ENCODE data around the gene GLYR1. TPM values are rescaled to one million over a fixed set of nuclear protein-coding genes. Genes with fewer than 3 reads are reported as not detected.

The GLYR1 gene
- total and polyA plus RNA-seq, 2 experiments from 2014 or later, result 46.5 to 56.9 TPM

GRCh38 chr16:4777339-4778049, 69.6 kb downstream of the GLYR1 start:
- Histone ChIP-seq H3K9me2 (replicated peaks; ENCODE audit: insufficient read depth) (no peaks in the 10 kb centered on the region), H3K4me1 (ENCODE audit: insufficient read depth) (no peaks in the 10 kb centered on the region), H3K27ac (no peak overlapping the region), H3K4me3 (no peak overlapping the region), H4K20me1 (ENCODE audit: insufficient read depth, poor library complexity, severe bottlenecking) (no peaks in the 10 kb centered on the region), H2AFZ (no peak overlapping the region), H3K9me3 (ENCODE audit: low read depth) (no peaks in the 10 kb centered on the region), H3K4me2 (no peak overlapping the region), H3K79me2 (no peaks in the 10 kb centered on the region), H3K36me3 (replicated peaks; ENCODE audit: insufficient read depth, low read depth) (no peaks in the 10 kb centered on the region), H3K27me3 (no peaks in the 10 kb centered on the region)
- 93% methylated on average over 17 of the region's 17 CpGs for WGBS (ENCODE audit: low lambda C conversion rate, missing lambda C conversion rate)
- TF ChIP-seq EZH2phosphoT487 (IDR thresholded peaks at IDR 0.05; ENCODE audit: low read depth, severe bottlenecking, unreplicated experiment) (no peak), CTCF (IDR thresholded peaks at IDR 0.05; ENCODE audit: poor library complexity) (no peak), EZH2 (IDR thresholded peaks at IDR 0.05; ENCODE audit: borderline replicate concordance) (no peak)
- DNase-seq (ENCODE audit: low spot score), result no peak

GRCh38 chr16:4776141-4776705, 70.9 kb downstream of the GLYR1 start:
- H3K36me3 ChIP-seq (replicated peaks; ENCODE audit: insufficient read depth, low read depth), result no peaks in the 10 kb centered on the region
- DNase-seq (ENCODE audit: low spot score), result no peak
- H3K9me2 ChIP-seq (replicated peaks; ENCODE audit: insufficient read depth), result no peaks in the 10 kb centered on the region
- no peak overlapping the region for H3K4me2 ChIP-seq
- H3K9me3 ChIP-seq (ENCODE audit: low read depth), result no peaks in the 10 kb centered on the region
- no peaks in the 10 kb centered on the region for H4K20me1 ChIP-seq (ENCODE audit: insufficient read depth, poor library complexity, severe bottlenecking)
- H3K27ac ChIP-seq, result no peak overlapping the region
- TF ChIP-seq EZH2phosphoT487 (IDR thresholded peaks at IDR 0.05; ENCODE audit: low read depth, severe bottlenecking, unreplicated experiment) (no peak), CTCF (IDR thresholded peaks at IDR 0.05; ENCODE audit: poor library complexity) (no peak), EZH2 (IDR thresholded peaks at IDR 0.05; ENCODE audit: borderline replicate concordance) (no peak)
- no peaks in the 10 kb centered on the region for H3K27me3 ChIP-seq
- no peak overlapping the region for H3K4me3 ChIP-seq
- no peaks in the 10 kb centered on the region for H3K79me2 ChIP-seq
- 90% methylated on average over 2 of the region's 2 CpGs for WGBS (ENCODE audit: low lambda C conversion rate, missing lambda C conversion rate)
- H3K4me1 ChIP-seq (ENCODE audit: insufficient read depth), result no peaks in the 10 kb centered on the region
- no peak overlapping the region for H2AFZ ChIP-seq

- no peak overlapping the region for H3K4me3 ChIP-seq
- H3K4me1 ChIP-seq (ENCODE audit: insufficient read depth), result no peaks in the 10 kb centered on the region
- H3K9me3 ChIP-seq (ENCODE audit: low read depth), result no peaks in the 10 kb centered on the region
- H4K20me1 ChIP-seq (ENCODE audit: insufficient read depth, poor library complexity, severe bottlenecking), result no peaks in the 10 kb centered on the region
- 84% methylated on average over 6 of the region's 13 CpGs for WGBS (ENCODE audit: low lambda C conversion rate, missing lambda C conversion rate)
- no peaks in the 10 kb centered on the region for H3K36me3 ChIP-seq (replicated peaks; ENCODE audit: insufficient read depth, low read depth)
- H3K79me2 ChIP-seq, result no peaks in the 10 kb centered on the region
- no peak for DNase-seq (ENCODE audit: low spot score)
- H3K9me2 ChIP-seq (replicated peaks; ENCODE audit: insufficient read depth), result no peaks in the 10 kb centered on the region
- H2AFZ ChIP-seq, result no peak overlapping the region
- no peaks in the 10 kb centered on the region for H3K27me3 ChIP-seq
- TF ChIP-seq CTCF (IDR thresholded peaks at IDR 0.05; ENCODE audit: poor library complexity), result no peak
- TF ChIP-seq EZH2 (IDR thresholded peaks at IDR 0.05; ENCODE audit: borderline replicate concordance), result no peak
- TF ChIP-seq EZH2phosphoT487 (IDR thresholded peaks at IDR 0.05; ENCODE audit: low read depth, severe bottlenecking, unreplicated experiment), result no peak
- H3K27ac ChIP-seq, result no peak overlapping the region
- no peak overlapping the region for H3K4me2 ChIP-seq
Measured at GRCh38 chr16:4775005-4775404, 72.1 kb downstream of the GLYR1 start.
